GM18907 (cell line): ENCODE data around the gene KRTAP10-2.

Experiments used
- ATAC-seq: cut with Tn5 transposase; IDR thresholded peaks from one replicate; pipeline ENCODE4 v1.9.1; 2021; ENCODE audit warnings: mild to moderate bottlenecking, moderate library complexity; ENCODE audit not compliant: unreplicated experiment

The KRTAP10-2 gene

GRCh38 chr21:44527156-44527982 lies 23.9 kb downstream of the KRTAP10-2 start:
- no peak for ATAC-seq

GRCh38 chr21:44526096-44526997 lies 25.0 kb downstream of the KRTAP10-2 start:
- no peak for ATAC-seq

GRCh38 chr21:44525391-44526095 lies 25.8 kb downstream of the KRTAP10-2 start:
- no peak for ATAC-seq

- ATAC-seq, result no peak
Observed at GRCh38 chr21:44524414-44525371, 26.6 kb downstream of the KRTAP10-2 start.

- ATAC-seq, result no peak
Observed at GRCh38 chr21:44523567-44524413, 27.5 kb downstream of the KRTAP10-2 start.

- no peak for ATAC-seq
Observed at GRCh38 chr21:44522753-44523204, 28.5 kb downstream of the KRTAP10-2 start.

GRCh38 chr21:44521928-44522752 lies 29.2 kb downstream of the KRTAP10-2 start:
- ATAC-seq, result no peak

- no peak for ATAC-seq
Observed at GRCh38 chr21:44521301-44521927, 29.9 kb downstream of the KRTAP10-2 start.

- ATAC-seq, result no peak
Observed at GRCh38 chr21:44520326-44521300, 30.7 kb downstream of the KRTAP10-2 start.

- no peak for ATAC-seq
Observed at GRCh38 chr21:44519346-44520325, 31.7 kb downstream of the KRTAP10-2 start.

GRCh38 chr21:44518686-44519085 lies 32.6 kb downstream of the KRTAP10-2 start:
- ATAC-seq, result no peak

GRCh38 chr21:44517175-44517899 lies 34.0 kb downstream of the KRTAP10-2 start:
- ATAC-seq, result no peak

GRCh38 chr21:44516828-44517174 lies 34.5 kb downstream of the KRTAP10-2 start:
- ATAC-seq, result no peak

- ATAC-seq, result no peak
Observed at GRCh38 chr21:44516342-44516741, 35.0 kb downstream of the KRTAP10-2 start.
